HG03460 (cell line): Measurements from ENCODE around the gene BARHL2.

Experiments
- ATAC-seq: cut with Tn5 transposase; IDR thresholded peaks from one replicate; pipeline ENCODE4 v1.9.1; 2021; ENCODE audit not compliant: unreplicated experiment

BARHL2 gene

DNA sequence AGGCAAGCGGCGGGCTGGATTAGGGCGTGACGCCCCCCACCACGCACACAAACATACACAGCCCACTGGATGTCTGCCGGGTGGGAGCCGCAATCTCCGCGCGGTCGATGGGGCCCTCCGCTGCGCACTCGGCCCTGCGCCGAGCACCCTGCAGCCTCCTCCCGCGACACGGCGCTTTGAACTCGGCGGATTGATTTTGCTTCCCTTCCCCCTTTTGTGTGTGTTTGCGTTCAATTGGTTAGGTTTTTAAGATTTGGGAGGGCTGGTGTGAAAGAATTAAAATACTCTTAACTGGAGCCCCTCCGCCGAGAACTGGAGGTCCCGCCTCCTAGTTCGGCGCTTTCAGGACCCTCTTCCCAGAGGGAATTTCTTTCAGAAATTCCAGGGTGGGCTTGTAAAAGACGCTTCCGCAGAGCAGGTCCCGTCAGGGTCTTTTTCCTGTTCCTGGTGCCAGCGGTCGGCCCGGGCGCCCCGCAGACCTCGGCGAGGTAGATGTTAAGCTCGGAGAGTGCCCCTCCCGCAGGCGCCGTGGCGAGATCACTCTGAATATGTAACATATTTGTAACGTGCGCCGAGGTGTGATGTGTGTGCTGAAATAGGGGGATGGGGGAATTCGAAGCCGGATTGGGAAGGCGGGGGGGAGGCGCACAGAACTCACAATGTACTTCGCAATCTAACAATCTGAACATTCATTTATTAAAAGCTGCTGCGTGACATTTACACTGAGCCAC, 8.0 kb upstream of the BARHL2 start:
- ATAC-seq: no peak

DNA sequence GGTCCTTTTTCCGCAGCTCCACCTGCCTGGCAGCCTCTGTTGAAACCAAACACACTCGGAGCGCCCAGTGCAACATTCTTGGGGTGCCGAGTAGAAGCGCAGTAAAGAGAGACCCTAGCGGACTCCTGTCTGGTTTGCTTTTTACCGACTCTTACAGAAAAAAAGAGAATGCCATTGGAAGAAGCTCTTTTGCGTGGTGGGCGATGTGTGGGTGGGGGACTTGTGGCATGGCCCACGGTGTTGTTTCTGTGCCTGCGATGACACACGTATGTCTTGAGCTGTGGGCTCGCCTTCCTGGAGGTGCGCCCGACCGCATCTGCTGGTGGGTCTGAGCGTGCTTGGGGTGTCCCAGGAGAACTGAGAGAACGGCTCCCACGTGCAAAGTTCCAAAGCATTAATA, 7.3 kb upstream of the BARHL2 start:
- ATAC-seq: no peak

DNA sequence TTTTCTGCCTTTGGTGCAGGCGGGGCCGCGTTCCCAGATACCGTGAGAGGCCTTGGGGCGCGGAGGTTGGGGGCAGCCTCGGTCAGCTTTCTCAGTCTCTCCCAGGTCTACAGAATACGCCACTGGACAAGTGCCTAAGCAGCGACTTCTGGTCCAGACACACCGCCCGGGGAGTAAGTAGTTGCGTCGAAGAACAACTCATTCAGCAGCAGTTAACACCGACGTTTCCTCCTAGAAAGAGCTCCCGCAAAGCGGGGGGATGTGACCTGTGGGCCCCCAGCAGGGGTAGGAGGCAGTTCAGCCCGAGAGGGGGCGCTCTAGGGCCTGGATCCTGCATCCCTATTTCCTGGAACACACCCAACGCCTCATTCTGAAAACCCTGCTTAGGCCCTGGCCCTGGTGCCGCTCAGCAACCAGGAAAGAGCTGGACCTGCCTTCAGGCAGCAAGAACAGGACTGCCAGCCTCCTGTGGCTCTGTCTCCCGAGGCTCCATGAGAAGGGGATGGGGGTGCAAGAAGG, 6.5 kb upstream of the BARHL2 start:
- no peak for ATAC-seq

DNA sequence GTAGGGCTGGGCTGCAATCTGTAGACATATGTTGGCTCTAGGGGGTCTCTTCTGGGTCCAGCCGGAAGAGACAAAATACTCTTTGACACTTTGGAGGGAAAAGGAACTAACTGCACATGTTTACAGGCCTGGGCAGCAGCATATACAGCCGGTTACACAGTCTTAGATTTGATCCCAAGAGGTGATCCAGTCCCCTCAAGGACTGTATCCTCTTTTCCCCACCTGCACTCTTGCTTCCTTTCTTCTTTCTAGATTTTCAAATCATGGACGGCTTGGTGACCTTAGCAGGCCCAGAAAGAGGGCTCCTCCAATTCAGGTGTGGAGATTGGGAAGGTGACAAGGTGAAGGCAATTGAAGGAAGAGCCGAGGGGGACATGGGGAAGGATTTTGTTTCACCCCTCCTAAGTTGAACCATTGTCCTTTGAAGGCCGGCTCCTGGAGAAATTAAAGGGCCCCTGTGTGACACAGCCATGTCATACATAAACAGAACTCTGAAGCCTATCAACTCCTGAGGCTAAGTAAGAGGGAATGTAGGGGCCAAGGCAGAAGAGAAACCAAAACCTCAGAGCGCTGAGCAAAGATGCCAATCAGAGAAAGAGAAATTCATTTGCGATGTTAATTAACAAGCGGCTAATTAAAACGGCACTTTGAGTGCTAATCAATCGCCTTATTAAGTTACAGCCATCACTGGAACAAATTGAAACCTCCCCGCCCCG, 5.9 kb upstream of the BARHL2 start:
- ATAC-seq: no peak

DNA sequence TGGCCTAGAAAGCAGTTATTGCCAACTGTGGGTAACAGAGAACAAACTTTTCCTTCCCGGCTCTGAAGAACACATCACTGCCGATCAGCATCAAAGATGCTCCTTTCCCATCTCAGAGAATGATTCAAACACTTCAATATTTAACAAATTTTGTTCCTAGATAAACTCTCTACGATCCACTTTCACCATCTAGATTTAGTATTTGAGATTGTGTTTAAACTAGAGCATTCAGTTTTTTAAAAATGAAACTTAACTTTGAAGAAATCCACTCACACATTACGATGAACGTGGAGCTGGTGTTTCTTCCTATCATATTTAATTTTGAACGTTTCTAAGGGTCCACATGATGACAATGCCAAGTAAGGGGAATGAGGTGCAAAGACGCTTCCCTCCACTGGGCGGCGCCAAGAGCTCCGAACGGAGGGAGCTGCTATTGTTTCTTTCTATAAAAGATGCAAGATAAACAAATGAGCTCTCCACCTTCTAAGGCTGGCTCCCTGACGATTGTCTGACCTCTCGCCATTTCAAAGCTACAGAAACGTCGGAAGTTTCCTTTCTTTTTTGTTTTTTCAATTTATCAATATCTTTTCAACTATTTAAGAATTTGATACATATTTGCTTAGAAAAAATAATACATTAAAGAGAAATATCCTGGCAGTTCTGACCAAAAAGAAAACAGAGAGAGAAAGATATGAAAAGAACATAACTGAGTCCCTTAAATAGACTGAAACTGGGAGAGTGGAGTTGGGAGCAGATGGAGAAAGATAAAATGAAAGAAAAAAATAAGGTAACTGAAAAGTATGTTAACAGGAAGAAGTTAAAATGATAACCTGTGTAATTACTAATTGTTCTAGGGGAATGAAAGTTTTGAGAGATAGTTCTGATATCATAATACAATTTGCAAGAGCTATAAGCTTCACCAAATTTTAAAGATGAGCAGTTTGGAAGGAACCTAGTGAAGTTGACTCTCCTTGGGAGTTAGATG, 4.4 kb upstream of the BARHL2 start:
- no peak for ATAC-seq

DNA sequence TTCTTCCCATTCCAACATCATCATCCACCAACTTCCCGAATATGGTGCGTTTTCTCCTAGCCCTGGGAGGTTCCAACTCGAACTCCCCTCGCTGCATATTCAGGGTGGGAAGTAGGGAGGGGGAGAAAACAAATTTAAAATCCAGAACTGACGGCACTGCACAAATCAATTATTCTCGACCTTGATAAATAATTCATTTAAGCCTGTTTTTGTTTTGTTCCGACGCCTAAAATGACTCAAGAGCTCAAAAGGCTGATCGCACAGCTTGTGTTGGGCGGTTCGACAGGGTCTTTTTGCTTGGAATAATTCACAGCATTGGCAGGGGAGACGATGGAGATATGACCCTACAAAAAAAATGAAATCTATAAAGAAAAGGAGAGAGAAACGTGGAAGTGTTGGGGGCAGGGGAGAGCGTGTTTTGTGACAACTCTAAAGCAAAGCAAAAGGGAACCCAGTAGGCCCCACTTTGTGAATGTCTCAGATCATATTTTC, 3.1 kb upstream of the BARHL2 start:
- no peak for ATAC-seq

DNA sequence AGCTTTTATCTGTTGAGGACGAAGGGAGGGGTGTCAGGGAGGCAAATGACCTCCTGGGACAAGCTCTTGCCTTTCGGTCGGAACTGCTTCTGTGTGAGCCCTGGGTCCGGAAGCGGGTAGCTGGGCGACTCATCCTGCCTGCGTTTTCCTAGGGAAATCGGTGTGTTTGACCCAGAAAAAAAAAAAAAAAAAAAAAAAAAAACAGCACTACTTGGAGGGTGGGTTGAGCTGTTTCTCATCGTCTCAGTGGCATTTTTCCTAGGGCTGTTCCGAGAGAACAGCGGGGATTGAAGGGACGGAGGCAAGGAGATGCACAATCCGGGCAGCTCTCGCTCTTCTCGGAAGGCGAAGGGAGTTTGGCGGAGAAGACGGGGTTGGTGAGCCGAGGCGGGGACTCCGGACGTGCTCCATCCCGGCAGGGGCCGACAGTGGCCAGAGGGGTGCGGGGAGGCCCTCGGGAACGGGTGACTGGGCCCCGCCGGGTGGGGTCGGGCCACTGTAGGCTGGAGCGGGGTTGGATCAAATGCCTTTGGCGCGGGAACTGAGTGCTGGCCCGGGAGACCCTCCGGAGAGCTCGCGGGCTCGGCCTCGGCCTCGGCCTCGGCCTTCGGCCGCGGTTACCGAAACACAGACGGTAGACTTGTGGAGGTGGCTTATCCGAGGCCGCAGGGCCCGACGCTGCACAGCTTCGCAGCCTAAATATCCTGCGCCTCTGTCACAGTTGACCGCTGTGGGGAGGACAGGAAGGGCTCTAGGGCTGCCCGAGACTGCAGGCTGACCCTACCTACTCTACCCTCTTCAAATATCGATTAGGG, 2.4 kb upstream of the BARHL2 start:
- ATAC-seq: no peak

DNA sequence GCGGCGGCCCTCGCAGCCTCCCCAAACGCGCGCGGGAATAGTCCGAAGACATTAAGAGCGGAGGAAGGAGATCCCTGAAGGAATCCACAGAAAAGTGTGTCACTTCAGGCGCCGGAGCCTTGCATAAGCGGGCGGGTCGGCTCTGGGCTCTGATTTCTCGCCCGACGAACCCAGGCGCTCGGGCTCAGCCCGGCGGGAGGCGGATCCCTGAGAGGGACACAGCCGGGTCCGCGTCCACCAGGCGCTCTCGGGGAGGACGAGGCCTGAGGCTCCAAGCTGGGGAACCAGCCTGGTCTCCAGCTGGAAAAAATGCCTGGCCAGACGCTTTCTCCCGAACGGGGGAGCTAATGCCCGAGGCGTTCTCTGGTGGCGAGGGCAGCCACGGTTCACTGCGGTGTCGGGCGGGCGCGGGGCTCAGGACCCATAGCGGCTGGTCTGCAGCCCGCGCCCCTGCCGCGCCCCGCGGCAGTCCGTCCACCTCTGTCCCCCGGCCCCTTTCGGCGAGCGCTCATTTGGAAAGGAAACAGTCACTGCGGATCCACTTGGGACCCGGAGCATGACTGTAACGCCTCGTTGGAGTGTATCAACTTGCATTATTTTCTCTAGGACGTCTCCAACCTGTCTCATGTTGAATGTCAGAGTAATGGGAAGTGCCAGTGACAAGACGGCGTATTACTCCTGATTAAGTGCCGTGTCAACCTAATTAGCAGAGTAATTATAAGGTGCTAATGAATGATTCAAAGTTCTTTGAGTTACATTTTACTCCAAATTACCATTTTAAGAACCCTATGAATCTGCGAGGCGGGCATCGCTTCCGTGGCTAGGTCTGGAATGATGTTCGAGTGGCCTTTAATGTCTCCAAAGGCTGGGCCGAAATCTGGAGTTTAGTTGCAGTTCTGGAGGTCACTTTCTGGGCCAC, 1.6 kb upstream of the BARHL2 start:
- no peak for ATAC-seq

DNA sequence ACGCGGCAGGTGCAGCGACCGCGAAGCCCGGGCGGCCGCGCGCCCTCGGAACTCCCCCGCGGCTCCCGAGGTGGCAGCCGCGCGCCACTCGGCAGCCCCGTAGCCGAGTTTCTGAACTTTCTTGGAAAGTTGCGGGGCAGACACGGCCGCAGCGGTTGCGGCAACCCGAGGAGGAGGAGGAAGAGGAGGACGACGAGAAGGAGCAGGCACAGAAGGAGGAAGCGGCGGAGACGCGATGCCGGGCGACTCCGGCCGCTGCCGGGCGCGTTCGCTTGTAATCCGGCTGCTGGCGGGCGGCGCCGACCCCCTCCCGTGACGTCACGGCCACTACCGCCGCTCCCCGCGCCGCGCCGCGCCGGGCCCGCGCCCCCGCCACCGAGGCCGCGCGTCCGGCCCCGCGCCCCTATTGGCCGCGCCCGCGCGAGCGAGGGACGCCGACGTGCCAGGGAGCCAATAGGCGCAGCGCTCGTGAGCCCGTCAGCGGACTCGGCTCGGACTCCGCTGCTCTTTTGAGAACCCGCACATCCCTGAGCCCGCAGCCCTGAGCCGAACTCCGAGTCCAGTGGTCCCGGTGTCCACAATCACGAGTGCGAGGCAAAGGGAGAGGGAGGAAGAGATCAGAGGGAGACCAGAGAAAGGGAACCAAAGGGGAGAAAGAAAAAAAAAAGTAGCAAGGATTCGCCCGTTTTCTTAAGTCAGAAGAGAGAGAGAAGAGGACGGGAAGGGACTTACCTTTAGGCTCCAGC, 736 bp upstream of the BARHL2 start:
- ATAC-seq: no peak

DNA sequence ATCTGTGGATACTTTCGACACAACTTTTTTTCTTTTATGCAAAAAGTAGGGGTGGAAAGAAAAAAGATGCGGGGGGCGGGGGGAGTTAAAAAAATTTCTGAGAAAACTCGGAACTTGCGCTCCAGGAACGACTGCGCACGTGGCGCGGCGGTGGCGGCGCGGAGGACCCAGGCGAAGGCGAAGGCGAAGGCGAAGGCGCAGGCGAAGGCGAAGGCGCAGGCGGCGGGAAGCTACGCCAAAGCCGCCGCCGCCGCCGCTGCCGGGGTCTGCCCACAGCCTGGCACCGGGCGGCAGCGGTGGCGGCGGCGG, 208 bp upstream of the BARHL2 start:
- no peak for ATAC-seq

DNA sequence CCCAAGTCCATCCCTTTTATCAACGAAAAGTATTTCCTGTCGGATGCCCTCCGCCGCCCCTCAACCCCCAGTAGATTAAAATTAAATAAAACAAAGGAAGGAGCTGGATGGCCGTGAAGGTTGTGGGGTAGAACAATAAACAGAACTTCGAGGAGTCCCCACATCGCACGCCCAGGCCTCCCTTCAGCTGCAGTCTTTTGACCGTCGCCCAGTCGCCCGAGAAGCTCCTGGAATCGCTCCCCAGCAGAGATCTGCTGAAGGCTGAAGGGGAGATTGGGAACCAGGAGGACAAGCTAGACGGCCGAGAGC, 905 bp downstream of the BARHL2 start:
- no peak for ATAC-seq

DNA sequence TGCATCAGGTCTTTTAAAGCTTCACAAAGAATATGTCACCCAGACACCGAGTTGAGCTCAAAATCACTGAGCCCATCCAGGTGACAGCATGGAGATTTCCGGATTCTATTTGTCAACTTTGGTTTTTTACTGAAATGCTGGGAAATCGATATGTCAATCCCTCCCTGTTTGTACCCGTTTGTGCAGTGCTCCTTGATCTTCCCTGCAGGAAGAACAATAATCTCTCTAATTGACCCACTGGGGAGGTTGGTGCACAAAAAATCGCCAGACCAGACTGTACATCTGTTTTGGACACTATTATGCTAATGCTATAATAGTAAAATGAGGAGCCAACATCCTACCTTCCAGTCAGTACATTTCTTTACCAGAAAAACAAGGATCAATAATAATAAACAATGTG, 1.8 kb downstream of the BARHL2 start:
- no peak for ATAC-seq

DNA sequence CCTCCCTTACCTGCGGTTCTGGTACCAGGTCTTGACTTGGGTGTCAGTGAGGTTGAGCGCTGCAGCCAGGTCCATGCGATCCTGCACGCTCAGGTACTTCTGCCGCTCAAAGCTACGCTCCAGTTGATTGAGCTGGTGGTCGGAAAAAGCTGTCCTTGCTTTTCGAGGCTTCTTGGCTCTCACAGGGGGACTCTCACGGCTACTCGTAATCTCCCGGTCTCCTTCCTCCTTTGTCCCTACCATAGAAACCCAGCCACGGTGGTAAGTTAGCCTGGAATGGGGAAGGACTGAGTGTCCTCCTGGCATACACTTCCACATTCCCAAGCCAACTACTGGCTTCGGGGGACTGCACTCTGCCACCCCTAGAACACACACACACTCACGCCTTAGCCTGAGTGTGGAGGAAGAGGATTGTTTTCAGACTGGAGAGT, 2.6 kb downstream of the BARHL2 start:
- no peak for ATAC-seq

DNA sequence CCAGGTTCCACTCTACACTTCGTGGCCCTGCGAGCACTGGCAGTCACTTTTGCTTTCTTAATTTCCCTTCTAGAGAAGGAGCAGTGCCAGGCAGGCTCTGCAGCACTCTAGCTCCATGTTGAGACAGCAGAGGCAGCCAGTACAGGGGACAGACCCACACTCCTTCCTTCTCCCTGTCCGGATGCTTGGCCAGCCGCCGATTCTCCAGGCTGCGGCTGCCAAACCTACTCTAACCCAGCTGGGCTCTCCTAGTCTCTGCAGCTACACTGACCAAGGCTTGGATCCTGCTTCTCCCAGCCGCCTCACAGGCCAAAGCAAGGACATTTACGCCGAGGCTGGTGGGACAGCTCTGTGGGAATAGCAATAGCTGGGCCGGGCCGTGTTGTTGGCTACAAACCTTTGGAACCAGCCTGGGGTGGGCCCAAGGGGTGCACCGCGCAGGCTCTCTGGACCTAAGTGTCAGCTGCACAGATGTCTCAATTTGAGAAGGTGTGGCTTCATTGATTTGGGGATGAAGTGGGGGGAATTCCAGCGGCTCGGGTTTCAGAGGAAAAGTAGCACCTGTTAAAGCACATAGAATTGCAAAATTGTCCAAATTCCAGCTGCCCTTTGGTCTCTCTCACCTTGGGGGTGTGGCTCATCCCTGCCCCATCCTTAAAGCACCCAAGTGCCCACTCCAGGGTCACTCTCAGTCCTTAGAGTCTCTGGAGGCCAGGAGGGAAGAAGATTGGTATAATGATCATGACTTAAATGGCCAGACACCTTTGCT, 3.2 kb downstream of the BARHL2 start:
- ATAC-seq: no peak

DNA sequence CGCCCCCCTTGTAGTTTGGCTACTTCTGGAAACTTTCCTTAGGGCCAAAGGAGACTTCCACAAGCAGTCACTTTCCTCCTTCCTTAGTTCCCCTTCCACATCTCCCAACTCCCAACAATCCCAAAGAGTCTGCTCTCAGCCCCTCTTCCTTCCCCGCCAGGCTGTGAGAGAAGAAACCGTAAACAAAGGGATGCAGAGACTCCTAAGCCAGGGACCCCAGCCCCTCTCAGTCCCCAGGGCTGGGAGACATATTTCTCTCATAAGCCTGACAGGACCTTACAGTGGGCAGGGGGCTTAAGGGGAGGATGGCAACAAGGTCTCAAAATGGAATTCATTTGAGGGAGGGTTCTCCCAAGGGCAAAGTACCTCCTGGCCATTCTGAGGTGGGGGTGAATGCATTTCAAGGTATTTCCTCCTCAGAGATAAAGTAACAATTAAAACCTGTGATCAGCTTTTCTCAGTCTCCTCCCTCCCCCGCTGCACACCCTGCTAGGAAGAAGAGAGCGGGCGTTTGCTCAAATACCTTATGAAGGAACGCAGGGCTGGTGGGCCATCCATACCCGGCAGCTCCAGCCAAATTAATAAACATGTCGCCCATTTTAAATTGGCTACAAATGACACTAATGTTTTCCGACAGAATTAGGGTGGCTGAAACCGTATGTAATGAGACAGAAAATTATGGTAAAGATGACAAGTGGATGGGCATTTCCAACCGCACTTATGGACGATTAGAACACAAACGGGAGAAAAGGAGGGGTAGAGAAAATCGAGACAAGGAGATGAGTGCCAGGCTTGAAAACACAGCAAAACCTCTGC, 4.0 kb downstream of the BARHL2 start:
- ATAC-seq: no peak

DNA sequence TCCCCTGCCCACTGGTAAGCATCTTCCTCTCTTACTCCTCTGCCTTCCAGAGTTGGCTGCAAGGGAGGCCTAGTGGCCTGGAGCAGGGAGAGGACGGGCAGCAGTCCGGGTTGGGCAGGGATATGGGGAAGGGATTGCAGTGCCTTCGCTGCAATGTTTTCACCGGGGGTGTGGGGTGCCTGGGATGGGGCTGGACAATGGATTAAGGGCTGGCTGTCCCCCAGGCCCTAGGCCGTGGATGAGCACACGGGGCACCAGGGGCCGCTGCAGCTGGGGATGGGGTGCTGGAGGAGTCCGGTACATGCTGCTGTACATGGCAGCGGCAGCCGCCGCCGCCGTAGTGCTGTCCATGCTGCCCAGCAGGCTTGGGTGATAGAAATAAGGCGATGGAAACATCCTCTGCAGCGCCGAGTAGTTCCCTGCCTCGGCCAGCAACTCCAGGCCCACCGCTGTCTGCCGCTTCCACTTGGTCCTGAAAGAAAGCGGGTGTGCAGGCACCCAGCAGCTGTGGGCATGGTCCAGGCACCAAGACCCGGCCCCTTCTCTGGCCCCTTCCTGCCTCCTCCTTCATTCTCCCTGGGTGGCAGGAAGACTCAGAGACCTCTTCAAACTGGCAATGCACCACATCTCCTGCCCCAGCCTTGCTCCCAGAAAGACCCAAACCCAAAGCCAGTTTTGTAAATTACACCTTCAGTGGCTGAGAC, 4.8 kb downstream of the BARHL2 start:
- no peak for ATAC-seq

DNA sequence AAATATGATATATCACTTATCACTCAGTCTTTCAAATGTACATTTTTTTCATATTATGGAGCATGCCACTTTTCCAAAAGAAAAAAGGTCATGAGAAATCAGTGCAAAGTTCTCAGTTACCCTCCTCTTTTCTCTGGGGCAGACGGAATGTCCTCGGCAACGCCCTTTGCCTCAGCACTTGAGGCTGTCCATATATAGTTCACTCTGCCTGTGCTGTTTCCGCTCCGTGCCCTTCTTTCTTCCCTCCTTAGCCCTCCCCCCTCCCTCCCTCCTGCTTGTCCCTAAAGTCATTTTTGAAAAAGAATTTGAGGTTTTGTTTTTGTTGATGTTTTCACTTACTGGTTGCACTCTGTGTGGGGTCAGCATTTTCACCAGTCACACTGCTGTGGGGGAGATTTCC, 5.4 kb downstream of the BARHL2 start:
- ATAC-seq: no peak
